K562 (cell line): Measurements from ENCODE around the gene PLA2G15. TPM values are rescaled to one million over a fixed set of nuclear protein-coding genes. Genes with fewer than 3 reads are reported as not detected.
A peak's percentile ranks its signal among the peaks of the same experiment; 100 is the strongest.

ENCODE experiments used
- CHD4 ChIP-seq: fragments of 200-600 bp; sonication (generic); IDR thresholded peaks from 3 replicates; pipeline ENCODE4 v1.6.1; 2012; ENCODE audit warnings: low read depth, mild to moderate bottlenecking, mixed read lengths, low read length, inconsistent platforms; ENCODE audit not compliant: insufficient read depth, insufficient replicate concordance, poor library complexity, severe bottlenecking
- CHD7 ChIP-seq: fragments of 200-600 bp; sonication (generic); IDR thresholded peaks from one replicate; pipeline ENCODE4 v1.6.1; 2012; ENCODE audit warnings: mild to moderate bottlenecking, low read depth, low read length, inconsistent platforms
- FIP1L1 ChIP-seq: fragments of 200-400 bp; formaldehyde crosslinking; IDR thresholded peaks from 2 replicates; pipeline ENCODE4 v1.6.1; 2018; ENCODE audit warnings: mild to moderate bottlenecking, low read depth, low read length; ENCODE audit not compliant: poor library complexity, severe bottlenecking
- LARP7 ChIP-seq: fragments of 450-650 bp; IDR thresholded peaks from 2 replicates; pipeline ENCODE4 v1.6.1; 2016
- SUPT5H ChIP-seq: fragments of 450-650 bp; IDR thresholded peaks from 2 replicates; pipeline ENCODE4 v1.6.1; 2016
- TCFL5 ChIP-seq: fragments of 250-450 bp; sonication (Bioruptor Pico); conservative IDR thresholded peaks from 2 replicates; pipeline ENCODE4 v1.6.1; 2021; ENCODE audit warnings: mild to moderate bottlenecking, moderate library complexity, matching md5 sums
- USF1 ChIP-seq: sonication (generic); formaldehyde crosslinking; IDR thresholded peaks from 2 replicates; pipeline ENCODE4 v1.9.0; 2022; ENCODE audit warnings: mild to moderate bottlenecking, missing genetic modification reagents
- ZBTB7A ChIP-seq: IDR thresholded peaks from 2 replicates; pipeline ENCODE4 v1.6.1; 2011; ENCODE audit warnings: low read depth, mild to moderate bottlenecking, low read length, moderate library complexity, borderline replicate concordance; ENCODE audit not compliant: control insufficient read depth
- ZNF511 ChIP-seq: sonication (generic); formaldehyde crosslinking; IDR thresholded peaks from 2 replicates; pipeline ENCODE4 v1.8.0; 2022; ENCODE audit warnings: mild to moderate bottlenecking, missing genetic modification reagents
- ZNF592 ChIP-seq: fragments of 450-650 bp; IDR thresholded peaks from 2 replicates; pipeline ENCODE4 v1.6.1; 2017; ENCODE audit warnings: antibody characterized with exemption, mild to moderate bottlenecking
- polyA plus RNA-seq, 8 experiments: library from polyadenylated mRNA; depleted of rRNA in 4 of 8; stranded (reverse) in 5 of 8; unstranded in 3 of 8; fragments of >200 nt; fragmentation: Nextera tagmentation in 2 of 8; fragmentation: Illumina TruSeq in 1 of 8; extraction: Ambion mirVana in 2 of 8; extraction: Trizol in 1 of 8; gene quantifications; 2 replicates each; pipeline versions ENCODE4 v1.2.1 to v1.2.3, GENCODE V29; 2011 to 2014; ENCODE audit warnings: inconsistent platforms in 1 of 8, missing spikeins in 1 of 8
- total RNA-seq, 7 experiments: library from RNA; depleted of rRNA in 6 of 7; stranded (reverse); fragments of >200 nt in 6 of 7; fragmentation: Illumina TruSeq in 2 of 7; extraction: Trizol in 2 of 7; gene quantifications; 2 replicates each; pipeline versions ENCODE4 v1.2.1 to v1.2.3, GENCODE V29; 2011 to 2021; ENCODE audit warnings: low replicate concordance in 1 of 7

Gene PLA2G15
- total and polyA plus RNA-seq, 9 of the 15 experiments (the other 6 are each of a cell fraction or from before 2014, with no cell fraction given) = 0.42 to 8.6 (median 4.8) TPM

GRCh38 chr16:68263559-68264127, 18.5 kb downstream of the PLA2G15 start (continued):
- TF ChIP-seq FIP1L1 (no peak), ZNF511 (CRISPR knock-in tag) (no peak), ZBTB7A (peak; percentile 26; the same call in 1 of the 2 replicates), TCFL5 (no peak), USF1 (CRISPR knock-in tag) (0 out of 2 replicates have a peak, but pooled peaks have one; percentile 4), LARP7 (peak; percentile 9; the same call in 1 of the 2 replicates), CHD4 (no peak), ZNF592 (no peak), SUPT5H (0 out of 2 replicates have a peak, but pooled peaks have one; percentile 9), CHD7 (no peak)
